NCI-H2227 (cell line): ENCODE data around the gene TSHZ1.

Experiments used
- DNase-seq: peaks from one replicate; lab custom pipeline; 2025; ENCODE audit not compliant: unreplicated experiment; lab: John Stamatoyannopoulos, UW

TSHZ1 gene

GRCh38 chr18:75268364-75268646 lies 57.7 kb downstream of the TSHZ1 start:
- no peak for DNase-seq

DNA sequence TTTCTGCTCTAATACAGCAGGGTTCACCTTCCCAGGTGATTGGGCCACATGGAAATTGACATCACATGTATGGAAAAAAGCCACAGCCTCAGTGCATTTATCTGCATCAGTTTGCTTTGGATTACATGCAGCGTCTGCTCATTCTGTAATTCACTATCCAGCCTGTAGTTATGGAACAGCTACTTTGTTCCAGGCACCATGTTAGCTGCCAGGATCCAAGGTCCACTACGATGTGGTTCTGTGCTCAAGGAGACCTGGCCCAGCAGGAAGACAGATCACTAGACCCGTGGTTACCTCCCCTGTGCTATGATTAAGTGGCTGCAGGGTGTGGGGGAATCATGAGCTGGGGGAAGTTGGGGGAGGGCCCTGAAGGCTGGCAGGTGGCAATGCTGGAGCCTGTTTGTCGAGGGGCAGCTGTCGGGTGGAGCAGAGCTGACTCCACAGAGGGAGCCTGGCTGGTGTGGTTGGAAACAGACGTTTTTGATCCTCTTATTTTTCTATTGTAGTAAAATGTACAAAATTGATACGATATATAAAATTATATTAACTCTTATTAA lies 58.6 kb downstream of the TSHZ1 start:
- peak; percentile 24 for DNase-seq

DNA sequence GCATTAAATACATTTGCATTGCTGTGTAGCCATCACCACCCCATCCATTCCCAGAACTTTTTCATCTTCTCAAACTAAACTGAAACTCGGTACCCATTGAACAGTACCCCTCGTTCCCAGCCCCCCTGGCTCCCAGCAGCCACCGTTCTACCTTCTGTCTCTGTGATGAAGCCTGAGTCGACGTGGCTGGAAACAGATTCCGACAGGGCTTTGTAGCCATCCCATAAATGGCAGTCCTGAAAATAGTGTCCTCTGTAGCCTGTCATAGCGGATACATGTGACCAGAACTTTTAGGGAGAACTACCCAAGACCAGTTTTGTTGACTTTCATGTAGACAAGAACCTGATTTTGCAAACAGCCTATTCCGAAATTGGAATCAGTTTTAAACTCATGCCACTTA lies 59.1 kb downstream of the TSHZ1 start:
- no peak for DNase-seq

DNA sequence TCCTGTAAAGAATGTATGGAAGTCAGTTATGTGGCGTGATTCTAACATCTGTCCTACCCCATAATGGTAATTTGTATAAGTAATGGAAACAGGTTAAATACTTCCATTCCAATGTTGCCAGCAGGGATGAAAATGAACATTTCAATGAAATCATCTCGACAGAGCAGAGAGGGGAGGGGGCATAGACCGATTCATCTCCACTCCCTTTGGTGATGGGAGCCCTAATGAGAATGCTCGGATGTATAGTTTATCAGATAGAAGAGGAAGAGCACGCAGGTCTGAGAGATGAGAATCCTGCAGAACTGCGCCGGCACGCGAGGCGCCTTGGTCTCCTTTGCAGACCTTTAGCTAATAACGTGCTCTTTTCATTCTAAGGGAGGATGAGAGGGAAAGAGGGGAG lies 61.4 kb downstream of the TSHZ1 start:
- DNase-seq = no peak

GRCh38 chr18:75273817-75274216 lies 63.2 kb downstream of the TSHZ1 start:
- no peak for DNase-seq

DNA sequence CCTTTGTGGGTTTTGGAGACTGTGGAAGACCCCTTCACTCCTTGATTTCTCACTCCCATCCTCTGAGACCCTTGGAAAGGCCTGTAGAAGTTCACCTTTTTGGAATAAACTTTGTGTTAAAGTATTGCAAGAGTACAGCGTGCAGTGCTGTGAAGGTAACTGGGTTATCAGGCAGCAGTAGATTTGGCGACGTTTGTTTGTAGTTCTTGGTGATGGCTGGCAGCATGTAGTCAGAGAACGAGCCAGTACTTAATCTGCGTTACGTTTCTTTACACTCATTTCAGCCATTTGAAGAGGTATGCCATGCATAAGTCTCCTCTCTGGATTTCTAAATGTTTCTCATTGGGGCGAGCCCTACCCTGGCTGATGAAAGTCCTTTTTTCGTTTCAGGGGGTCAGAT lies 64.6 kb downstream of the TSHZ1 start:
- no peak for DNase-seq

DNA sequence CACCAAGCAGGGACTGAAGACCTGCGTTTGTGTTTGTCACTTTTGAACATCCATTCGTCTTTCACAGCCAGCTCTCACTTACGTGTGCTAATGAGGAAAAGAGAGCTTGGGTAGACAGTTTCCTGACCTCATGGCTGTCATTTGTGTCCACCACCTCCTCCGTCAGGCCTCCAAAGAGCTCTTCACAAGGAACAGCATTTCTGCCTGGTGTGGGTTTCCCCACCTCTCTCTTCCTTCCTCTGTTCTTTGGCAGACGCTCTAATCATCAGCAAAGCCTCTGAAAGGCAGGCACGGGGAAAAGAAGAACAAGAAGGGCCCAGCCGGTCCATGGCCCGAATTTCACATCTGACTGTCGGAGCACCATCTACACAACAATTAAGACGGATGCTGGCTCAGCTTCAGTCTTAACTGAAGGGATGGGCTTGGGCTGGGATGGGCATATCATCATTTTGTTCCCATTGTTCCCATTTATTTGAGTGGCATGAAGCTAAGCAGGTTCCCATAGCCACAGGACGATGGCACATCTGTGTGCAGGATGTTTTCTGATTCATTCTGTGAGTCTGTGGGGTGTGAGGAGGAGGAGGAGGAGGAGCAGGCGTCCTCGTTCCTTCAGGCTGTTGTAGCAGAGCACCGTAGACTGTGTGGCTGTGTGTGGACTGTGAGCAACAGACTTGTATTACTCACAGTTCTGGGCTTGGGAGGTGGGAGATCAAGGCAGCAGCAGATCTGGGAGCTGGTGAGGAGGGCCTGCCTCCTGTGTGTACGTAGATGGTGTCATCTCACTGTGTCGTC lies 66.4 kb downstream of the TSHZ1 start:
- DNase-seq = no peak

DNA sequence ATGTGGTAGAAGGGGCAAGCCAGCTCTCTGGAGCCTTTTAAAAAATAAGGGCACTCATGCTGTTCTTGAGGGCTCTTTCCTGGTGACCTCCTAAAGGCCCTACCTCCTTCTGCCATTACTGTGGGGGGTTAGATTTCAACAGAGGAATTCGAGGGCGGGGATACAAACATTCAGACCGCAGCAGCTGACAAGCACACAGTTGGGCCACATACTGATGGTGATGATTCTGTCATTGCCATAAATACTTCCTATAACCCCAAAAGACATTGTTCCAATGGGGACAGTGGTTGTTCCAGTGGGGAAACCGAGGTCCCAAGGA lies 67.0 kb downstream of the TSHZ1 start:
- no peak for DNase-seq

GRCh38 chr18:75279381-75279780 lies 68.8 kb downstream of the TSHZ1 start:
- DNase-seq = no peak

- no peak for DNase-seq
Measured at GRCh38 chr18:75280427-75281280, 70.1 kb downstream of the TSHZ1 start.

DNA sequence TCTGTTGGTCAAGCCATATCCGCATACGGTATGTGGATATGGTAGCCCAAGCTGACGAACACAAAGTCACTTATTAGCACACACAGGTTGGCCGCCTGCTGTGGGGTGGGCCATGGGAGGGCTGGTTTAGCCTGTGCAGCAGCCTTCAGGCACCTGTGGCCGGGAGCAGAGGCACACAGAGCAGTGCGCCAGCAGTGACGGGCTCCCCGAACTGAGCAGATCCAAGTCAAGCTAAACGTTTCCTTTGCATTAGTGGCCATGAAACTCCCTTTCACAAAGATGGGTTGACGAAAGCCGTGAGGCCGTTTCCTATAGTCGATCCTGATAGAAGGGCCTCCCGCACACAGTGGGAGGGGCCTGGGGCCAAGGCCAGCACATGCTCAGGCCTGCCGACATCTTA lies 72.1 kb downstream of the TSHZ1 start:
- DNase-seq = no peak

DNA sequence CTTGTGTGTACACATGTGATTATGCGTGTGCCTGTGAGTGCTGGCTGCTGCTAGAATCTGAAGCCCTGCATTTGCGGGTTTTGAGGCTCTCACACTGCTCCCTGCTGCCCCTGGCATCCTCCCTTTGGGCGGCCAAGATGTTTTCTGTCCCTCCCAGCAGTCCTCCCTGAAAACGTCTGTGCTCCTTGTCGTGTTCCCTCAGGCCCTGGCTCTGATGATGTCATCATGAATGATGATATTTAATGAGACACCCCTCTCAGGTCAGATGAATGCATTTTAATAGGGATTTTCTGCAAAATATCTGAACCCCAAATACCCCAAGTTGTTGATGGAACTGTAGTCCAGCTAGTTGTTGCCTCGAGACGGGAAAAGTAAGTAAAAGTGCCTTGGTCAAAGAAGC lies 73.1 kb downstream of the TSHZ1 start:
- no peak for DNase-seq

DNA sequence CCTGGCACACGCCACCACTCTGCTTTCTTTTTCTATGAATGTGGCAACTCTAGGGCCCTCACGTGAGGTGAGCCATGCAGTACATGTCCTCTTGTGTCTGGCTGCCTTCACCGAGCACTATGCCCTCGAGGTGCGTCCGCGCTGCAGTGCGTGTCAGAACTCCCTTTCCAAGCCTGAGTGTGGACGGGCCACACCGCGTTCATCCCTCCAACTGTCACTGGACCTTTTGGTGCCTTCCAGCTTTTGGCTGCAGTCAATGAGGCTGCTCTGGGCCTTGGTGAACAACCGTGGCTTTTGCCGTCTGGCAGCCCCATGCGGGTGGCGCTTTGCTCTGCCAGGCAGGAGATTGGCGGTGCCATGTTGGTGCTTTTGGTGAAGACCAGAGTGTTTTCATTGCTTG lies 74.0 kb downstream of the TSHZ1 start:
- no peak for DNase-seq

DNA sequence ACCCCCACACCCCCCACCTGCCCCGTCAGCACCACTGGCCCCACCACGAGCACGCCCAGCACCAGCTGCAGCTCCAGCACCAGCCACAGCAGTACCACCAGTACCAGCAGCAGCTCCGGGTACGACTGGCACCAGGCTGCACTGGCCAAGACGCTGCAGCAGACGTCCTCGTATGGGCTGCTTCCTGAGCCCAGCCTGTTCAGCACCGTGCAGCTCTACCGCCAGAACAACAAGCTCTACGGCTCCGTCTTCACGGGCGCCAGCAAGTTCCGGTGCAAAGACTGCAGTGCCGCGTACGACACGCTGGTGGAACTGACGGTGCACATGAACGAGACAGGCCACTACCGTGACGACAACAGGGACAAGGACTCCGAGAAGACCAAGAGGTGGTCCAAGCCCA lies 75.3 kb downstream of the TSHZ1 start:
- DNase-seq = no peak

- DNase-seq = no peak
Measured at GRCh38 chr18:75287006-75287405, 76.4 kb downstream of the TSHZ1 start.

GRCh38 chr18:75287700-75288099 lies 77.1 kb downstream of the TSHZ1 start:
- no peak for DNase-seq

DNA sequence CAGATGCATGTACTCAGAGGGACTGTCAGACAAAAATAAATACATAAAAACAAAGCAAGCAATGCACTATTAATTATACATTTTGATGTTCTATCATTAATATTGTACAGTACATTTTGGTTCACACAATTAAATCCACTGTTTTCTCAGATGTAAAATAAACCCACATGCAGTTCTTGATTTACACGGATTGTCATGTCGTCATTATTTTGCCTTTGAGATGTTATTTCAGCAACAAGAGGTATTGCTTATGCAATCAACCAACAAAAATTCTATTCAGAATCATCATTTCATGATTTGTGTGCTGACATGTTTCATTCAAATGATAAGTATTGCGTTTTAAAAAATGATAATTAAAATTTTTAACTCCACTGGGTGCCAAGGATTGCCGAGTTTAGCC lies 79.2 kb downstream of the TSHZ1 start:
- DNase-seq = no peak

DNA sequence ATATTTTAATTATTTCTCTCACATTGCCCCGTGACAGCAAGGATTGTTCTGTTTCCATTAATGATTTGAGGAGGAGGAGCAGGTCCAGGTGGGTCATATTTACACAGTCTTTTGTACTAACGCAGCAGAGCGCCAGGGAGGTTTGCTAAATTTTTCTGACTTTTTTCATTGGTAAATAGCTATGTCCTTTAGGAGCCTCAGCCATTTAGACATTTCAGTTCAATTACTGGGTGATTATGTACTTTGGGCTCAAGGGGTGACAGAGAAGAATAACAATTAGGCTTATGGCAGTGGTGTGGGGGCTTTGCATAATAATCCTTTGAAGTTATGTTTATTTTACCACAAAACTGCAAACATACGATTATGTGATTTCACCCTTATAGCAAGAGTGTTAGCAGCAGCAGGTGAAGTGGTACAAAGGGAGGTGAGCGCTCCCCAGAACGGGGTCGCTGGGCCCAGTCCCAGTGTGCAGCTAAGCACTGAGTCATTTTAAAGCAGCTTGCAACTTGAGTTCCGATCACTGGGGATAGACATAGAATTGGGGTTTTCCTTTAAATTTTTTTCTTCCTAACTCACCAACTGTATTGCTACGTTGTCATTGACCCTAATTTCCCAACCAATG lies 80.3 kb downstream of the TSHZ1 start:
- DNase-seq = peak; percentile 42

- DNase-seq = no peak
Measured at GRCh38 chr18:75291460-75291859, 80.9 kb downstream of the TSHZ1 start.

DNA sequence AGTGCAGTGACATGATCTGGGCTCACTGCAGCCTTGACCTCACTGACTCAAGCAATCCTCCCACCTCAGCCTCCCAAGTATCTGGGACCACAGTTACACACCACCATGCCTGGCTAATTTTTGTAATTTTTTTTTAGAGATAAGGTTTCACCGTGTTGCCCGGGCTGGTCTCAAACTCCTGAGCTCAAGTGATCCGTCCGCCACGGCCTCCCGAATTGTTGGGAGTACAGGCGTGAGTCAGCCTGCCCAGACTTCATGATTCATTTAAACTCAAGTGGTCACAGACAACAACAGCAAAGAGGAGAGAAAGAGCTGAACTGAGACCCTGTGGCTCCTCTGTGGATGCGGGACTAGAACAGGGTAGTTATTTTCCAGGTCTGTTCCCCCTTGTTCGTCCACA lies 83.0 kb downstream of the TSHZ1 start:
- no peak for DNase-seq

DNA sequence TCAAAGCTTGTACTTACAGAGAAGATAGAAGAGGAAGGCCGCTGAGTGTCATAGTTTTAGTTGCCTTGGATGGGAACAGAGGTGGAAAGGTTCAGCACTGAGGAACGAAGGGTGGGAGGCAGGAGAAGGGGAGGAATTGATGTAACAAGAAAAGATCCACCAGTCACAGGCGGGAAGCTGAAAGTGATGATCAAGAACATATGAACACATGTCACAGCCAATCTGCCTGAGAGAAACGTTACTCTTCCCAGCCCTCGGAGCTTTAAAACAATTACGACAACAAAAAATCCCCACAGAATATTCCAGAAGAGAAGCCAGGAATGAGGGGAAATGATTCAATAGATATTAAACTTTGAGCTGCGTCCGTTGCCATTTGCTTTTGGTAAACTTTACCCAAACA lies 87.1 kb downstream of the TSHZ1 start:
- no peak for DNase-seq
